MCF 10A (cell line): Measurements from ENCODE around the gene SOX2. TPM values are rescaled to one million over a fixed set of nuclear protein-coding genes. Genes with fewer than 3 reads are reported as not detected.

Experiments
- Bru-seq: library from RNA; stranded (reverse); fragments of 400-500 nt; gene quantifications from one replicate; lab custom pipeline; 2021; lab: Mats Ljungman, UMichigan
- BruChase-seq, 2 experiments: library from RNA; stranded (reverse); fragments of 400-500 nt; gene quantifications; one replicate each; lab custom pipeline; 2021; lab: Mats Ljungman, UMichigan
- BruUV-seq: library from RNA; stranded (reverse); fragments of 400-500 nt; replicated peaks from 2 replicates; lab custom pipeline; 2021; lab: Mats Ljungman, UMichigan
- CTCF ChIA-PET: fragments of 300-600 bp; sonication (Branson Sonifier 250); formaldehyde crosslinking; extraction: SDS; loops from one replicate; lab custom pipeline; 2021; ENCODE audit warnings: antibody characterized with exemption, inconsistent platforms; lab: Yijun Ruan, JAX
- POLR2A ChIA-PET: fragments of 300-600, 350-650 bp; sonication (Branson Sonifier 250); formaldehyde crosslinking; extraction: SDS; loops from one replicate; lab custom pipeline; 2020; ENCODE audit warnings: antibody characterized with exemption, inconsistent platforms; lab: Yijun Ruan, JAX
- DNase-seq: peaks from one replicate; pipeline ENCODE4 v3.0.0-alpha.2; 2018; ENCODE audit not compliant: unreplicated experiment
- H3K27ac Mint-ChIP-seq: one replicate; pipeline ENCODE4 v1.8.0; 2022; ENCODE audit warnings: mild to moderate bottlenecking, low read depth, mixed read lengths; ENCODE audit not compliant: unreplicated experiment
- H3K27me3 Mint-ChIP-seq: one replicate; pipeline ENCODE4 v1.8.0; 2022; ENCODE audit warnings: mixed read lengths; ENCODE audit not compliant: insufficient read depth, unreplicated experiment
- H3K36me3 Mint-ChIP-seq: one replicate; pipeline ENCODE4 v1.8.0; 2022; ENCODE audit warnings: mild to moderate bottlenecking, moderate library complexity, mixed read lengths; ENCODE audit not compliant: insufficient read depth, unreplicated experiment
- H3K4me1 Mint-ChIP-seq: one replicate; pipeline ENCODE4 v1.8.0; 2022; ENCODE audit warnings: mixed read lengths; ENCODE audit not compliant: insufficient read depth, unreplicated experiment
- H3K4me3 Mint-ChIP-seq: one replicate; pipeline ENCODE4 v1.8.0; 2022; ENCODE audit warnings: mild to moderate bottlenecking, moderate library complexity, mixed read lengths; ENCODE audit not compliant: unreplicated experiment
- H3K9me3 Mint-ChIP-seq: one replicate; pipeline ENCODE4 v1.8.0; 2022; ENCODE audit warnings: mixed read lengths; ENCODE audit not compliant: unreplicated experiment
- CTCF ChIP-seq: fragments of 200-600 bp; IDR thresholded peaks from one replicate; pipeline ENCODE4 v1.8.0; 2022; ENCODE audit warnings: antibody characterized with exemption, mild to moderate bottlenecking; ENCODE audit not compliant: unreplicated experiment
- intact Hi-C: fragments of 100-400 bp; cut with micrococcal nuclease; formaldehyde crosslinking; loops from 2 replicates; pipeline ENCODE4 v1.14.1; 2022
- long read RNA-seq: library from polyadenylated mRNA; stranded (forward); transcript quantifications from one replicate; pipeline ENCODE4 v2.0.0, GENCODE V29; 2022
- total RNA-seq: library from RNA; stranded (reverse); gene quantifications from 2 replicates; pipeline ENCODE4 v1.2.3, GENCODE V29; 2022

Gene SOX2
- total RNA-seq: not detected in 2 replicates
- percentile 25 among the genes with signal in this experiment for Bru-seq, nascent RNA
- BruChase-seq, experiment 1, labeled RNA remaining after a 6-hour chase: percentile 35 among the genes with signal in this experiment
- percentile 29 among the genes with signal in this experiment for BruChase-seq, experiment 2, labeled RNA remaining after a 2-hour chase
- long read RNA-seq: 0 reads

DNA sequence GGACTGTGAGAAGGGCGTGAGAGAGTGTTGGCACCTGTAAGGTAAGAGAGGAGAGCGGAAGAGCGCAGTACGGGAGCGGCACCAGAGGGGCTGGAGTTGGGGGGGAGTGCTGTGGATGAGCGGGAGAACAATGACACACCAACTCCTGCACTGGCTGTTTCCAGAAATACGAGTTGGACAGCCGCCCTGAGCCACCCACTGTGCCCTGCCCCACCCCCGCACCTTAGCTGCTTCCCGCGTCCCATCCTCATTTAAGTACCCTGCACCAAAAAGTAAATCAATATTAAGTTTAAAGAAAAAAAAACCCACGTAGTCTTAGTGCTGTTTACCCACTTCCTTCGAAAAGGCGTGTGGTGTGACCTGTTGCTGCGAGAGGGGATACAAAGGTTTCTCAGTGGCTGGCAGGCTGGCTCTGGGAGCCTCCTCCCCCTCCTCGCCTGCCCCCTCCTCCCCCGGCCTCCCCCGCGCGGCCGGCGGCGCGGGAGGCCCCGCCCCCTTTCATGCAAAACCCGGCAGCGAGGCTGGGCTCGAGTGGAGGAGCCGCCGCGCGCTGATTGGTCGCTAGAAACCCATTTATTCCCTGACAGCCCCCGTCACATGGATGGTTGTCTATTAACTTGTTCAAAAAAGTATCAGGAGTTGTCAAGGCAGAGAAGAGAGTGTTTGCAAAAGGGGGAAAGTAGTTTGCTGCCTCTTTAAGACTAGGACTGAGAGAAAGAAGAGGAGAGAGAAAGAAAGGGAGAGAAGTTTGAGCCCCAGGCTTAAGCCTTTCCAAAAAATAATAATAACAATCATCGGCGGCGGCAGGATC lies at the start of gene SOX2:
TSS of gene SOX2 (plus strand) at position 601 of the 811 bp plus-strand sequence. CDS start 436 bp downstream, outside the sequence.
- H3K4me3 Mint-ChIP-seq: no peak within 1 kb of the TSS
- no peaks in the 10 kb centered on the region for H3K36me3 Mint-ChIP-seq
- no peaks in the 10 kb centered on the region for H3K9me3 Mint-ChIP-seq
- DNase-seq: peak; percentile 62
- TF ChIP-seq CTCF: no peak
- POLR2A ChIA-PET: no interaction called here
- no peak within 1 kb of the TSS for H3K27ac Mint-ChIP-seq
- BruUV-seq: no TSS peak
- CTCF ChIA-PET: interaction anchor here (0.7 to 1.2 kb wide), 5 partner anchors 203 to 974 kb away, joined by 3 to 4 read pairs (median 3); no protein-coding TSS in a partner anchor
- intact Hi-C loops: no loop called here
- no peaks in the 10 kb centered on the region for H3K27me3 Mint-ChIP-seq
- peaks cover 8% of the 10 kb centered on the region for H3K4me1 Mint-ChIP-seq

- ChIA-PET POLR2A (interaction anchor here (0.8 kb wide), 1 partner anchor 159 kb away, joined by 3 read pairs; no protein-coding TSS in a partner anchor), CTCF (interaction anchor here (1.3 kb wide), 1 partner anchor 18 kb away, joined by 3 read pairs; no protein-coding TSS in a partner anchor)
- no peak for DNase-seq
- Mint-ChIP-seq H3K4me1 (peaks cover 5% of the 10 kb centered on the region), H3K27ac (no peak overlapping the region), H3K36me3 (no peaks in the 10 kb centered on the region), H3K9me3 (no peaks in the 10 kb centered on the region), H3K27me3 (no peaks in the 10 kb centered on the region), H3K4me3 (no peak overlapping the region)
- no TSS peak for BruUV-seq
- no peak for TF ChIP-seq CTCF
- intact Hi-C loops: no loop called here
Measured at GRCh38 chr3:181683563-181683962, 28.2 kb upstream of the SOX2 start.

DNA sequence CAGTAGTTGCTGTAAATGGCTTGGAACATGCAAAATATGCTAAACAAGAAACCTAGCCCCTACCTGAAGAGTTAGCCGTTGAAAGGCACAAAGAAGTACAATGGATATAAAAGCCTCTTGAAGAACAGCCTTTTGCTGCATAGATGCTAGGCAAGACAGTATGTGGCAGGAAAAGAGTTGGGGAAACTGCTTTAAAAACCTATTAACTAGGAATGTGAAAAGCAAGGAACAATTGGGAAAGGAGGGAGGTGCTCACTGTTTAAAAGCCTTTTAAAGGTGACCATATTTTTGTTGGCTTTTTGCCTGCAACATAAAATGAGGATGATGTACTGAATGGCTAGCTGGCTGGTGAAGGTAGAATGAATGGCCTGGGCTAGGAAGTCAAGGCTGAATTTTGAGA lies 24.5 kb upstream of the SOX2 start:
- POLR2A ChIA-PET: no interaction called here
- H3K4me1 Mint-ChIP-seq: peaks cover 5% of the 10 kb centered on the region
- BruUV-seq: no TSS peak
- no peaks in the 10 kb centered on the region for H3K27me3 Mint-ChIP-seq
- CTCF ChIA-PET: interaction anchor here (0.7 to 6.5 kb wide), 3 partner anchors 13 to 53 kb away, joined by 3 to 45 read pairs (median 3); no protein-coding TSS in a partner anchor
- no peak overlapping the region for H3K27ac Mint-ChIP-seq
- no peak overlapping the region for H3K4me3 Mint-ChIP-seq
- no peak for DNase-seq
- H3K36me3 Mint-ChIP-seq: no peaks in the 10 kb centered on the region
- H3K9me3 Mint-ChIP-seq: no peaks in the 10 kb centered on the region
- intact Hi-C loops: no loop called here
- TF ChIP-seq CTCF: no peak

DNA sequence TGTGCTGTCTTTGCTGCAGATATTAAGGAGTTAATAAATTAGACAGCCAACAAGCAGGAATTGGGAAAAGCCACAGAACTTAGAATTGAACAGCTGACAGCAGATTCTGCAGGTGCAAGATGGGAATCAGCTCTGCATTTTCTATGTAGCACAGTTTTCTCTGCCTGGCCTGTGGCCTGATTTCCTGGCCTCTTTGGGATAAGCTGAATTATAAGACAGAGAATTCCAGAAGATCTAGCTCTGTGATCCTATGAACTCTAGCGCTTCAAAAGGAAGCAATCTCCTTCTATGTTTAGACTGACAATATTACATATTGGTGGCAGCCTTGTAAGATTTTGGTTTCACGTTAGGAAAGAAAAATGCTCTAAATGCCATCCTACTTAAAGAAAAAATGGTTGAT lies 24.0 kb upstream of the SOX2 start:
- Mint-ChIP-seq H3K27me3 (no peaks in the 10 kb centered on the region), H3K4me3 (no peak overlapping the region), H3K9me3 (no peaks in the 10 kb centered on the region), H3K4me1 (peaks cover 5% of the 10 kb centered on the region), H3K27ac (no peak overlapping the region), H3K36me3 (no peaks in the 10 kb centered on the region)
- ChIA-PET CTCF (interaction anchor here (0.7 to 6.5 kb wide), 3 partner anchors 13 to 54 kb away, joined by 3 to 45 read pairs (median 3); no protein-coding TSS in a partner anchor), POLR2A (interaction anchor here (0.6 kb wide), 1 partner anchor 342 kb away, joined by 4 read pairs; no protein-coding TSS in a partner anchor)
- TF ChIP-seq CTCF: no peak
- intact Hi-C loops: no loop called here
- BruUV-seq: no TSS peak
- DNase-seq: no peak
